AG20443 (cell line): Measurements from ENCODE around the gene GALK2.
A peak's percentile ranks its signal among the peaks of the same experiment; 100 is the strongest.
"Not testable (repeated sequence)": the region's sequence is repeated elsewhere in the genome, so short reads cannot be mapped to it uniquely, and the experiment has no call there.

Source experiments
- DNase-seq: peaks from one replicate; pipeline ENCODE4 v3.0.0; 2012; ENCODE audit warnings: low spot score, mixed read lengths

Gene GALK2

DNA sequence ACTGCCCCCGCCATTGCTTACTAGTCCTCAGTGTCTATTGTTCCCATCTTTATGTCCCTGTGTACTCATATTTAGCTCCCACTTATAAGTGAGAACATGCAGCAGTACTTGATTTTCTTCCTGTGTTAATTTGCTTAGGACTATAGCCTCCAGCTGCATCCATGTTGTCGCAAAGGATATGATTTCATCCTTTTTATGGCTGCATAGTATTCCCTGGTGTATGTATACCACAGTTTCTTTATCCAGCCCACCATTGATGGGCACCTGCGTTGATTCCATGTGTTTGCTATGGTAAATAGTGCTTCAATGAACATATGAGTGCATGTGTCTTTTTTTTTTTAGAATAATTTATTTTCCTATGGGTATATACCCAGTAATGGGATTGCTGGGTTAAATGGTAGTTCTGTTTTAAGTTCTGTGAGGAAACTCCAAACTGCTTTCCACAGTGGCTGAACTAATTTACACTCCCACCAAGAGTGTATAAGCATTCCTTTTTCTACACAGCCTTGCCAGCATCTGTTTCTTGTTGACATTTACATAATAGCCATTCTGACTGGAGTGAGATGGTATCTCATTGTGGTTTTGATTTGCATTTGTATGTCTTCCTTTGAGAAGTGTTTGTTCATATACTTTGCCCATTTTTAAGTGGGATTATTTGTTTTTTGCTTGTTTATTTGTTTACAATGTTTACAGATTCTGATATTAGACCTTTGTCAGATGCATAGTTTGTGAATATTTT is 53.7 kb downstream of the GALK2 start:
- no peak for DNase-seq

DNA sequence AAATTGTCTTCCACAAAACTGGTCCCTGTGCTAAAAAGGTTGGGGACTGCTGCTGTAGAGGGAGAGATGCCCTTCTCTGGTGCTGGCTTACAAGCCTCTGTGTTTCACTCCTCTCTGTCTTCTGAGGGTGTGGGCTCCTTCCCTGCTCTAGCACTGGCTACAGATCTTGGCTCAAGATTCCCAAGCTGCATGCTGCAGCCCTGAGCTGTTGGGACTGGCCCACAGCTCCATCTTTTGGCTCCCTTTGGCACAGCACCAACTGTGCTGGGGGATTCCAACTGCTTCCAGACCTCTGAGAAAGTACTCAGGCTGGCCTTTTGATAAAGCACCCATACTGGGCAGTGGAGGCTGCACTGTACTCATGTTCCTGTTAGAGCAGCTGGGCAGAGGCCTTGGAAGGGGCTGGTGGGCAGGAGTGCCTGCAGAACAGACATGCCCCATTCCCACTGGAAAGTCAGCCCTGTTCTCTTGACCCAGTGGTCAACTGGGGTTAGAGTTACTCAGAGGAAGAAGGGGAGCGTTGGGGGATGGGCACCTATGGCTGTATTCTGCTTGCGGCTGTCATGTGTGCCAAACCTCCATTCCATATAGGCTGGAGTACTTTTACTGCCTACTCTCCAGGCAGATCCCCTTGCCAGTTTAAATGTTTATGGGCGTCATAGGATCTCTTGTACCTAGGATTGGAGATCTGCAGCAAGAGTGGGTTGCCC is 55.7 kb downstream of the GALK2 start:
- no peak for DNase-seq

DNA sequence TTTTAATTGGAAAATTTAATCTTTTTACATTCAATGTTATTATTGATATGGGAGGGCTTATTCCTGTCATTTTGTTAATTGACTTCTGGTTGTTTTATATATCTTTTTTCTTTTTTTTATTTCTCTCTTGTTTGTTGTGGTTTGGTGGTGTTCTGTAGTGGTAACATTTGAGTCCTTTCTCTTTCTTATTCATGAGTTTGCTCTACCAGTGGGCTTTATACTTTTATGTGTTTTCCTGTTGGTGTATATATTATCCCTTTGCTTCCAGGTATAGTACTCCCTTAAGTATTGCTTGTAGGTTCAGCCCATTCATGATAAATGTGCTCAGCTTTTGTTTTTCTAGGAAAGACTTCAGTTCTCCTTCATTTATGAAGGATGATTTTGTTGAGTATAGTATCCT is 57.6 kb downstream of the GALK2 start:
- DNase-seq, result no peak

- DNase-seq, result no peak
Measured at GRCh38 chr15:49229922-49230321, 59.9 kb downstream of the GALK2 start.

- no peak for DNase-seq
Measured at GRCh38 chr15:49232236-49232806, 62.3 kb downstream of the GALK2 start.

- peak; percentile 57 for DNase-seq
Measured at GRCh38 chr15:49235446-49236124, 65.5 kb downstream of the GALK2 start.

- DNase-seq, result no peak
Measured at GRCh38 chr15:49236869-49237268, 66.8 kb downstream of the GALK2 start.

DNA sequence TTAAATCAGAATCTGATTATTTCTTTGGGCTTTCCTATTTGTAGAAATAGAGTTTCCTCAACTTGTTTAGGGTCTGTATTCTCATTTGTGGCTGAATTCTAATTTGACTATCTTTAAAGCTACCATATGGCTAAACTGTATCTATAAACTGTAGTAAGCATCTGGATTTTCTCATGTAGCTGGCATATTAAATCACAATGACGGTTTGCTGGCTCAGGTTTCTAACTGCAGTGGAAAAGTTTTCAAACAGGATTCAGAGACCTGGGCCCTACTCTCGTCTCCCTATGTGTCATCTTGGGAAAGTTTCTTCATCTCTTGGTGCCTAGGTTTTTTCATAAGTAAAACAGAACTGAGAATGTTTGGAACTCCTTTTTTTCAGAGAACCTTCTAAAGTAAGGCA is 68.3 kb downstream of the GALK2 start:
- DNase-seq, result peak; percentile 36

GRCh38 chr15:49239105-49239504 is 69.1 kb downstream of the GALK2 start:
- no peak for DNase-seq

DNA sequence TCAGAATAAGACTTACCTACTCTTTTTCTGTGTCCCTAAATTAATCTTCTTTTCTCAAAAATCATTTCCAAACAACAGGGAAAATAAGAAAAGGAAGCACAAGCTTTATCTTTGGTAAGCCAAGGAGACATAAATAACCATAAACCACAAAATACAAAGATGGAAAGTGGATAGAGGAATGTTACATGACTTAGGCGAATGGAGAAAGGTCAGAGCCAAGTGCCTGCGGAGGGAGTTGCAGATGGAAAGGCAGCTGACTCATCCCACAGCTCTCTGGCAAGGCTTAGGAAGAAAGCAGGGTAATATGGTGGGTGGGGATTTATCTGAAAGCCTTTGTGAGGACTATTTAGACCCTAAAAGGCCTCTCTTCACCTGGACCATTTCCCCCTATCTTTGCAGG is 72.8 kb downstream of the GALK2 start:
- DNase-seq, result peak; percentile 80

DNA sequence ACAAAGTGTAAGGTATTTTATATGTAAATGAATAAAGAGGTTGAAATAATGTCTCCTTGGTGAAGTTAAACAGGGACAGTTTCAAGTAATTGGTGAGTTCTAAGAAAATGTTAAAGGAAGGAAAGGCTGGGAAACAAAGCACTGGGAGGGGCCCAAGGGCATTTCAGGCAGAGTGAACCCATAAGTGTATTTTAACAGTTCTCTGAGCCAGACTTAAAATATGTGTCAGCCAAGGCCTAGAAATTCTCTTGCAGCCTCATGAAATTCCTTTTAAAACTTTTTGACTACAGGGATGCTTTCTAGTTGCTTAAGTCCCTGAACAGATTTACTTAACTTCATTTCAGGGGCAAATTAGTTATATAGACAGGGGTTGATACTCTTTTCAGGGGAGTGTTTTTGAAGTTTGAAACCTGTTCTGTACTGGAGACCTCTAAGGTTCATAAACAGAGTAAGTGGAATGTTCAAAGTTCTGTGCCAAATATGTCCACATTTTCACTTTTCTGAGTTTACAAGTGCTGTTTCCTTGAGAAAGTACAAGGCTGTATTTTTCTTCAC is 77.6 kb downstream of the GALK2 start:
- peak; percentile 49 for DNase-seq

DNA sequence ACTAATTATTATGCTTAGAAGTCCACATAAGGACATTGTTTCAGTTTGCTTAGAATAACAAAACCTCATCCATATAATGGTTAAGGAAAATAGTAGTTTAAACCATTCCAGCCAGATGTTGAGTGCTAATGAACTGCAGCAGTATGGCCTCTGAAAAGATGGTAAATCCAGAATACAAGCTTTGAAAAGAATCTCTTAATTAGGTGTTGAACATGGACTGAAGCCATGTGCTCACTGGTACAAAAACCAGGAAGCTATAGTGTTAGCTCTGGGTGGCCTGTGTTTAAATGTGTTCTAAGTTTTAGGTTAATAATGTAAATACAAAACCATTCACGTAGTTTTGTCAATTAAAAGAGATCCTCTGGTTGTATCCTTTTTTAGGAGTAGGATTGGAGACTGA is 78.2 kb downstream of the GALK2 start:
- no peak for DNase-seq

DNA sequence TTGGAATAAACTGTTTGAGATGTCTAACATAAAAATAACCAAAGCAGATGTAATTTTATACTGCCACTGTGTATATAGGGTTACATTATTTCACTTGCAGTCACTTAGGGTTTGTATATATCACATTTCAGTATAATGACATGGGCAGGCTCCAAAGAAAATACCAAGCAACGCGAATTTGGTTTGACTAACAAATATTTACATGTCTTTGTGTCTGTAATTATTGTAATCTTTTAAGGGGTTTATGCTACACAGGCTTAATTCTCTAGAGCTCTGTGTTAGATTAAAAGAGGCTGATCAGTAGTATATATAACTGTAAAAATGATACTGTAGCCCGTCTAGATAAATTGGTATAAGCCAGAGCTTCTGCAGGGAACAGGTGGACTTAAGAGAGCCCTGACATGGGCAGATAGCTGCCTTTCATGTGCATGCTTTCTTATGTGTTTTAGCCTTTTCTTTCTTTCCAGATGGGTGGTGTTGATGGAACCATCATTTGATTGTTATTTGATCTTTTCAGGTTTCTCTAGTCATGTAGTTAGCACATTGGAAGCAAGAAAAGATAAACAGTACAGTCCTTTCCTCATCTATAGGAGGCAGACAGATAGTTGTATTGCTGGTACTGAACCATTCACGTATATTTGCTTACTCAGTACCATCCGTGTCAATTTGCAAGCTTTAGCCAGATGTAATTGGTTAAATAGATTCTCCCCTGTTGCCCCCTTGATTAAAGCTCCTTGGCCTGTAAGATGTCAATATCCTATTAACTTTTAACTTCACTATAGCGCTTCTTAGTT is 86.1 kb downstream of the GALK2 start:
- no peak for DNase-seq

- DNase-seq, result not testable (repeated sequence)
Measured at GRCh38 chr15:49265117-49265516, 95.1 kb downstream of the GALK2 start.

DNA sequence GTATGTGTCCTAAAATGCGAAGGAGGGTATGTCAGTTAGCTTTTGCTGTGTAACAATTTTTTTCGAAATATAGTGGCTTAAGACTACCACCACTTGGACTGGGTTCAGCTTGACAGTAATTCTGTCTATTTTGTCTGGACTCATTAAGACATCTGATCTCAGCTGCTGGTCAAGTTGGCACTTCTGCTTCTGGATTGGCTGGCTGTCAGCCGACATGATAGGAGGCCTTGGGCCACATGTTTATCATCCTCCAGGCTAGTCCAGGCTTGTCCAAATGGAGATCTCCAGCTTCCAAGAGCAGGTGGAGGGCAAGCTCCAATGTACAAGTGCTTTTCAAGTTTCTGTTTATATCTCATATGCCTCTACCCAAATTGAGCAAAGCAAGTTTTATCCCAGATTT is 95.9 kb downstream of the GALK2 start:
- DNase-seq, result no peak

GRCh38 chr15:49270541-49271421 is 100.7 kb downstream of the GALK2 start:
- peak; percentile 83 for DNase-seq

GRCh38 chr15:49273734-49274318 is 103.8 kb downstream of the GALK2 start:
- DNase-seq, result no peak

- no peak for DNase-seq
Measured at GRCh38 chr15:49278751-49279150, 108.7 kb downstream of the GALK2 start.

- DNase-seq, result no peak
Measured at GRCh38 chr15:49279521-49280456, 109.7 kb downstream of the GALK2 start.
